GM18873 (cell line): ENCODE data around the gene COL4A3.

ENCODE experiments used
- ATAC-seq: cut with Tn5 transposase; IDR thresholded peaks from one replicate; pipeline ENCODE4 v1.9.1; 2021; ENCODE audit warnings: mild to moderate bottlenecking, moderate library complexity, moderate number of reproducible peaks; ENCODE audit not compliant: unreplicated experiment, low FRiP score

The COL4A3 gene

DNA sequence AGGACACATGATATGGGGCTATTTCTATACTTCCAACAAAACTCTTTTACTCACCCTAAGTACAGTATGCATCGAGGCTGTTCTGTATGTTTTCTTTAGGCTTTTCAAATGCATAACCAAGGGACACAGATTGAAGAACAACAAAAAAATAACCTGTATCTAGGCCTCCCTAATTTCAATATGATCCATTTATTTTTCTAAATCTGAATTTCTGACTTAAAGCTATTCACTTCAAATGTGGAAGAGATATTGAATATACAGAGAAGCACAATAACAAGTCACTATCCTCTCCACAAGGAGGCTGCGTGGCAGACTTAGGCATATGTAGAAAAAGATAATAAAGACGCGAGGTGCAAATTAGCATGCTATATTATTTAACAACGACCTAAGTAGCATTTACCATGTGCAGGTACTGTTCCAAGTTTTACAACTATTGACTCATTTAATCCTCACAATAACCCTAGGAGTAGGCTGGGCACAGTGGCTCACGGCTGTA lies 121.4 kb downstream of the COL4A3 start:
- ATAC-seq, result no peak

DNA sequence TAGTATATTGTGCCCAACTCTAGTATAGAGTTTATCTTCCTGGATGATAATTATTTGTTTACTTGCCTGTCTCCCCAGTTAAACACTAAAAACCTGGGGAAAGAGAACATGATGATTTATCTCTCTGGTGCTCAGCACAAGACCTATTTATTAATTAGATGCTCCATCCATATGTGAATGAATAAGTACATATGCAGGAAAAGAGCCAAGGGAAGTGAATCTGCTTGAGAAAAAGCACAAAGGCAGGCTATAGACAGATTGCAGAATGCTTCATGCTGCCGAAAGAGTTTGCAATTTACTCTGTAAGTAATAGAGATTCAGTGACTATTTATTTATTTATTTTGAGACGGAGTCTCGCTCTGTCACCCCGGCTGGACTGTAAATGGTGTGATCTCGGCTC lies 123.3 kb downstream of the COL4A3 start:
- no peak for ATAC-seq

DNA sequence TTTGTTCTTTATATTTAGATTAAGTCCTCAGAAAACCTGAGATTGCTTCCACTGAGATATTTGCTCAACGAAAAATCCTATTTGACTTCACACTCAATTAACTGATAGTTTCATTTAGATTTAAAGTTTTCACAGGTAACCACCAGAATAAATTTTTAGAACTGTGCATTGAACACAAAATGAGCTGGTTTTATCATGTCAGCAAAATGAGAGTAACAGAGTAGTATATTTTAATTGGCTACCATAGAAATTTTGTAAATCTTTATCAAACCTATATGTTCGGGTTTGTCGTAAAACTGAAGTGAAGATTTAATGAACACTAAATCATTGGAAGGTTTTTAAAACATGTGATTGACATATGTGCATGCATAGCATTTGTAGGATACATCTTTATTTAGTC lies 127.9 kb downstream of the COL4A3 start:
- ATAC-seq, result no peak

DNA sequence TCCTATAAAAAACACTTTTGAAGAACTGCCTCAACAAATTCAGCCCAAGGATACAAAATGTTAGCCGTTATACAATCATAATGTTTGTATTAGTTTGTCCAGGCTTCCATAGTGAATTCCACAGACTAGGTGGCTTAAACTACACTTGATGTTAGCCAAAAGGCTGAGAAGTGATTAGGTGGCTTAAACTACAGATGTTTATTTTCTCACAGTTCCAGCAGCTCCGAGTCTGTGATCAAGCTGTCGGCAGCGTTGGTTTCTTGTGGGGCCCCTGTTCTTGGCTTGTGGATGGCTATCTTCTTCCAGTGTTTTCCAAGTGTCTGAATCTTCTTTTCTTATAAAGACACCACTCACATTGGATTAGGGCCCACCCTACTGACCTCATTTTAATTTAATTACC lies 129.1 kb downstream of the COL4A3 start:
- ATAC-seq, result no peak

DNA sequence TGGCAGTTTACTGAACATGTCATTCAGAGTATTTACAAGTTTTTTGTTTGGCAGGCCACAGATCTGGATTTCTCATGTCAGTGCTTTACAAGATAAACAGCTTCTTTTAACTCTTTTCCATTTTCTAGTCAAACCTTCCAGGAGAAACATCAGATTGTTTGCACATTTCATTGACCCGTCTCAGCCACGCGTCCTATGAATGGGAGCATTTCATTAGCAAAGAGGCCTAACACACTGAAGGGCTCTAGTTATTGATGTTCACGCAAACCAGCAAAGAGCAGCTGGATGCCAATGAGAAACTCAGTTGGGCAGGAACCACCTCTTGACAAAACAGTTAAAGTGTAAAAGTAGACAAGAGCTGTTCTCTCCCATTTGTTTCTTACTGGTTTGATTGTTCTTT lies 131.4 kb downstream of the COL4A3 start:
- no peak for ATAC-seq

DNA sequence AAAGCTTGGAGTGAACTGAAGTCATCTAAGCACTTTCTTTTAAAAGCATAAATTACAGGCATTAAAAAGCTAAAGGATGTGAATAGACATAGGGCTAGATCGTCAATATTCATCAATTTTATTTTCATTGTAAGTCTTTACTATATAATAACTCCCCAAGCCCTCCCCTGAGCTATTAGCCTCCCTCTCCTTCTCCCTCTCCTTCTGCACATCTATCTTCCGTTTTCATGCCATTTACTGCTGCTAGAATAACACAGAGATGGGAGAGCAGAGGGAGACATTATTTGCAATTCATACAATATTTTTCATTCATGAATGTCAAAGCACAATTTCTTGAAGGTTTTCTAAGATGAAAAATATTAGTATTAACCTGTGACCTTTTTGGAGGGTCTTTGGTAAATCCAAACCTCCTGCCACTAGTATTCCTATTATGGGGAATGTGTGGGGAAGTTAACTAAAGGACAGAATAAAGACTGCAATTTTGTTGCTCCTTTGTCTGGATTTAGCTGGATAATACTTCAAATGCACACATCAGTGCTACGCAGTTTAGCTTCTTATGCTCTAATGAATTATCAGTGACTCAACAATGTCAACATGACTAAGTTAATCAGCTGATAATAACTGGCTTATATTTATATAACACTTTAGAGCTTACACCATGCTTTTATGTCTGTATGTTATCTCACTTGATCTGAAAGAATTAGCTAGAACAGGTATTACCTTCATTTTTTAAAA lies 132.4 kb downstream of the COL4A3 start:
- ATAC-seq, result no peak

DNA sequence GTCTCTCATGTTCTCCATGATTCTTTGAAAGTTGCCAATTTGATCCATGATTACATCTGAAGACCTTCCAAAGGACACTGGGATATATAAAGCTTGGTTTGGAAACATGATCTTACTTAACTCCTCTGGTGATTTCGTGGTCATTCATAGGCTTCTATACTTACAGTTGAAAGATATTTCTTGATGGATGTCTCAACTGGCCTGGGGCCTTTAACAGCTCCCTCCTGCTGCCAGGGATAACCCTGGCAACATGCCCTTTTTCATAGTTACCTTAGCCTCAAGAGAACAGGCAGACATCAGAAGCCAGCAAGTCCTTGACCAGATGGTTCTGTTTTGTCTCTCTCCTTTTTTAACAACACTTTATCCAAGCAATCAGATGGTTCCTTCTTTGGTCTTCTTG lies 137.1 kb downstream of the COL4A3 start:
- ATAC-seq, result no peak

DNA sequence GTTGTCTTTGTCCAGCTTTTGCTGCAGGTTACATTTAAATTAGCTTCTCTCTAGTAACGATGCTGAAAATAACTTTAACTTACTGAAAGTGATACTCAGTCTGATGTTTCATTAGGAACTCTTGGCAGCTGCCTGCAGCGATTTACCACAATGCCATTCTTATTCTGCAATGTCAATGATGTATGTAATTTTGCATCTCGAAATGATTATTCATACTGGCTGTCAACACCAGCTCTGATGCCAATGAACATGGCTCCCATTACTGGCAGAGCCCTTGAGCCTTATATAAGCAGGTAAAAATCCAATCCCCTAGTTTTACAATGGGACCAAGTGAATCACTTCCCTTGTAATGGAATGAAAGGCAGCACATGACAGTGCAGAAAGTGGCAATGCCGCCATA lies 144.4 kb downstream of the COL4A3 start:
- peak; percentile 89 for ATAC-seq

DNA sequence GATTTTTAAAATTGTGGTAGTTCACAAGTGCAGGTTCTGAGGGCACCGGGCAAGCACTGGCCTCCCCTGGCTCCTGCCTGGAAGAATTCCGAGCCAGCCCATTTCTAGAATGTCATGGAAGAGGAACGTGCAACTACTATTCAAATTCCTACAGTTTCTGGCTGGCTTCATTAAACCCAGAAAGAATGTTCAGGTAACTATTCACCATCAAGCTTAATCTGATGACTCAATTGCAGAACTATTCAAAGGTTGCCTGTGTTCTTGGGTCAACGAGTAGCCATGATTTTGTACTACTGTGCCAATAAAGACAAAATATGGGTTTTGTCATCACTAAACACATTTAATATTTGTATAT lies 146.3 kb downstream of the COL4A3 start:
- ATAC-seq, result no peak

DNA sequence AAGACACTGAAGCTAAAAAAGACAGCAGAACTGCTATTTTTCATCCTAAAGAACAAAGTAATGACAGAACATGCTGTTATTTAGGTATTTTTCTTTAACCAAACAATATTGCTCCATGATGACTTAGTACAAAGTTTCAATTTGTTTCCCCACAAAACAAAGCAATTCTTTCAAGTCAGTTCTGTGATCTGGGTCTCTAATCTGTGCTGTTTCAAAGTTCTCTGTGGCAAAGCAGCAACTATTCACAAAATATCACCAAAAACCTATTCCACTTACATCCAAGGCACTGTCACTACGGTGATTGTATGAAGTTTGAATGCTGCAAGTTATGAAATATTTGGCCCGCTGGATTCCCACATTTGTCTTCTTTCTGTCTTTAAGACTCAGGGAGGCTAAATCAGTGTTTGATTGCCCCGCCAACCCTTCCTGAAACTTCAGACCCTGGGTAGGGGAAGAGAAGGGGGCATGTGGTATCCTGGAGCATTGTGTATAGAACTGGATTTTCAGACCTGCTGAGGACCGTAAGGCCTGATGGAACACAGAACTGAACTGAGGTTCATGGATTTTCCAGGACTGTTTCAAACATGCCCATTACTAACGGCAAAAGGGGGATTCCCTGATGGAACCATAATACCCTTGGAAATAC lies 147.6 kb downstream of the COL4A3 start:
- no peak for ATAC-seq

DNA sequence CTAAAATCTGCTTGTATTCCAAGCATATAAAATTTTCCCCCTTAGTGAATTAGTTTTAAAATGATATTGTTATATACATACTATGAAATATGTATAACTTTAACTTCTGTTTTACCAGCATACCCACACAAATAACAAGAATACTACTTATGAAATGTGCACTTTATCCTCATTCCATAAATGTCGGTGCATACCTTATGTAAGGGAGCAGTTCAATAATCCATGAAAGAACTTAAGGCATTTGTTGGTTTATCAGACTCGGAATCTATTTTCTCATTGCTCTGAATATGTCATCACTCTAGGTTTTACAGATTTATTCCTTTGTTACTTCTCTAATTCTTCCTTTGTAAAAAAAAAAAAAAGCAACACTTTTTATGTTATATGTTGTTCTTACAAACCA lies 148.2 kb downstream of the COL4A3 start:
- no peak for ATAC-seq

DNA sequence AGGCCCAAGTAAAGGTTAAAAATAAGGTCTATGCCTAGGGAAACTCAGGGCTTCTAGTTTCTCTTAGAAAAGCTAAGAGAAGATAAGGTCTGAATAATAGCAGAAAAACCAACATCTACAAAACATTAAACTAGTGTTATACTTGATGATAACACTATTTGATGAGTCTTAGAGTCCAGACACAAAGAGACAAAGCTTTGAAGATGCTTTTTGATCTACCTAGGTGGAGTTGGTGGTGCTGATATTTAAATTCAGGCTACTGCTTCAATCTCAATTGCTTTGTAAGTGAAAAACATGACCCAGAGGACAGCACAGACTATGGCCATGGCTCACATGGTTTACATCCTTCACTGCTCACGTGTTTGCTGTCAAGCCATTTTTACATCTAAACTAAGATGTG lies 148.9 kb downstream of the COL4A3 start:
- ATAC-seq, result no peak

DNA sequence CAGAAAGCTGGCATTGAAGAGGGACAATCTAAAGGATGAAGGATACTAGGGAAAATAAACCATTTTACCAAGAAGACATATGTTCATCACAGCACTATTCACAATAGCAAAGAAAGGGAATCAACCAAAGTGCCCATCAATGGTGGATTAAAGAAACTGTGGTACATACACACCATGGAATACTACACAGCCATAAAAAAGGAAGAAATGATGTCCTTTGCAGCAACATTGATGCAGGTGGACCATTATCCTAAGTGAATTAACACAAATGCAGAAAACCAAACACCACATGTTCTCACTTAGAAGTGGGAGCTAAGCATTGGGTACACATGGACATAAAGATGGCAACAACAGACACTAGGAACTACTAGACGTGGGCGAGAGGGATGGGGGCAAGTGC lies 153.4 kb downstream of the COL4A3 start:
- ATAC-seq, result no peak

DNA sequence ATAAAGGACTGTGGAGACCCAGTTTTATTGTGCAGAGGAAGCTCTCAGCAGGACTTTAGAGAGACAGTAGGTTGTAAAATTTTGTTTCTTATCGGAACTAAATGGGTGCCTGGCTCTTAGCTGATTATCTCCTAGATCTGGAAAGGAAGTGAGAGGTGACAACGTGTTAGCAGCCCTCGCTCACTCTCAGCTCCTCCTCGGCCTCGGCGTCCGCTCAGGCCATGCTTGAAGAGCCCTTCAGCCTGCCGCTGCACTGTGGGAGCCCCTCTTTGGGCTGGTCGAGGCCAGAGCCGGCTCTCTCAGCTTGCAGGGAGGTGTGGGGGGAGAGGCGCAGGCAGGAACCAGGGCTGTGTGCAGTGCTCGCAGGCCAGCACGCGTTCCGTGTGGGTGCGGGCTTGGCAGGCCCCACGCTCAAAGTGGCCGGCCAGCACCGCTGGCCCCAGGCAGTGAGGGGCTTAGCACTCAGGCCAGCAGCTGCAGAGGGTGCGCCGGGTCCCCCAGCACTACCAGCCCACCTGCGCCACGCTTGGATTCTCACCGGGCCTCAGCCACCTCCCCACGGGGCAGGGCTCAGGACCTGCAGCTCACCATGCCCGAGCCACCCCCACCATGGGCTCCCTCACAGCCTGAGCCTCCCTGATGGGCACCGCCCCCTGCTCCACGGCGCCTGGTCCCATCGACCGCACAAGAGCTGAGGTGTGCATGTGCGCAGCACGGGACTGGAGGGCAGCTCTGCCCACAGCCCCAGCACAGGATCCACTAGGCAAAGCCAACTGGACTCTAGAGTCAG lies 156.1 kb downstream of the COL4A3 start:
- ATAC-seq, result no peak

DNA sequence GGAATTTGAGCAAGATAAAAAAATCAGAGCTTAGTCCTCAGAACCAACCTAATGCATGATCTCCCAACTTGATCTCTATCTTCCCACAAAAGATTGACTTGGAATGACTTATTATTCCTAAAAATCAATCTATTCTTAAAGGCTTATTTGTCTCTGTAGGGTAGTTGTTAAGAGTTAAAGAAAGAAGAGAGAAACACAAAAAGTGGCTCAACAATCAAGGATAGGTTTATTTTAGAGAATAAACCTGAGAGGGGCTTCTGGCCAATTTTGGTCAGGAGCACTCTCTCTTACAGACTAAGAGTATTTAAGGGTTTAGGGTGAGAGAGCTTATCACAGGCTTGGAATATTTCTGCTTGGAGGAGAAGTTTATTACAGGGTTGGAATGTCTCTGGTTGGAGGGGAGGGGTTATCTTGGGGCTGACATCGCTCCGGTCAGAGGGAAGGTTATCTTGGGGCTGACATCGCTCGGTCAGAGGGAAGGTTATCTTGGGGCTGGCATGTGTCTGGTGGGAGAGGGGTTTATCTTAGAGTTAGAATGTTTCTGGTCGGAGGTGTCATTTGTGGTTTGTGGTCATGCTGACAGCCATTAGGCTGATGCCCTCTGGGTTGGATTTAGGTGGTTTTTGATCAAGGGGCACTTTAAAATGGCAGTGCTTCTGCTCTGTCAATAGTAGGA lies 158.2 kb downstream of the COL4A3 start:
- no peak for ATAC-seq

DNA sequence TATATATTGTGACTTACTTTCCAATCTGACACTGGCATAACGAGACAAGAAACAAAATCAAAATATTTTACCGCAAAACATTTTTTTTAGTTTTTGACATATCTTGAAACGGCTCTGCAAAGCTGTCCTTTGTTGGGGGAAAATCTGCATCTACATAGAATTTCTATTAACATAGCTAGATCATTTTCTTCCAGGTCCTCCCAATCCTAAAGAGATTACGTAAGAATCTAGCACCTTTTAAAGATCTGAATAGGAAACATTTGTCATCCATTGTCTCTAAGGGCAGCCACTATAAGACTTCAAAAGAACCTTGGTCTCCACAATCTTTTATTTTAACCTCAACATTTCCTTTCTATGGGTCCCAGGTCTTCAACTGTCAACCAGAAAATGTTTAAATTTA lies 159.4 kb downstream of the COL4A3 start:
- ATAC-seq, result no peak

DNA sequence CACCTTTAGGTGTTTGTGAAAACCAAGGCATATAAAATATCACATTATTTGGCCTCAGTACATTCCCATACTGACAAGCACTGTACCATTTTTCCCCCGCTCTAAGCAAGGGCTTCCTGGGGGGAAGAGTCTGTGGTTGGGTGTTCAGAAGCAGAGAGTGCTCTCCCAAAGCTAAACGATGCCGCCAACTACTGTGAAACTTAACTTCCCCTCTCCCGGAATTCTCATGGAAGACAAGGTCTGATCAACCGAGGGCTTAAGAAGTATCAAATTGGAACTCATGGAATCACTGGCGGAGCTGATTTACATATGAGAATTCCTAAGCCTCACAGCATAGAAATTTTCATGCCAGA lies 160.2 kb downstream of the COL4A3 start:
- no peak for ATAC-seq

DNA sequence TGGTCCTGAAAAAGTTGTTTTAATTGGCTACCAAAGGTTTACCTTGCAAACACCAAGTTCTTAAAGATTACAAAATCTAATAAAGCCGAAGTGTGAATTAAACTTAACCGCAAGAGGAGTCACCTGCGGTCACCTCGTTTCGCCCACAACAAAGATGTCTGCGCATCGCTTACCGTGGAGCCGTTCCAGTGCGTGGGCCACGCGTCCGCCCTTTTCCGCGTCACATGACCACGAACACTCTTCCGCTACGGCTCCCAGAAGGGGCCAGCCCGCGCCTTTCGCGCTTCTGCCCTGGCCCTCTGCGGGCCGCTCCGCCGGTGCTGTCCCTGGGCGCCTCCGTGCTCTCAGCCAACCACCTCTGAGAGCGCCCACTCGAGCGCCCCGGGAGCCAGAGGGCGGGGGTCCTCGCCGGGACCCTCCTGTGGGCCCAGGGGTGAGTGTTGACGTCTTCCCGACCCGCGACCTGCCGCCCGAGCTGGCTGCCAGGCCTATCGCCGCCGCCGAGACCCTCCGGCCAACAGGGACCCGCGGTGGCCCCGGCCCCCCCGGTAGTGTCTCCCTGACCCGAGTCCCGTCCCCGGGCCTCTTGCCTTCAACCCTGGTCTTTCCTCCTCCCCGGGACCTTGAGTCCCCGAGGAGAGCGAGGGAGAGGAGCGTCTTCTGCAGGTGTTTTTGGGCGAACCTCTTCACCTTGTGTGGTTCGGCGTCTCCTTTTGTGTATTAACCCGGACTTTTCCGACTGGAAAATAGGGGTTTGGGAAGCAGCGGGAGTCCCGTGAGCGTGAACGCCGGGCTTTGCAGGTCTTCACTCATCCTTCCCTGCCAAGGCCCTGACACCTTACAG lies 160.8 kb downstream of the COL4A3 start, which contains the start of gene MFF:
TSS of gene MFF (plus strand) at position 257 of the 844 bp plus-strand sequence. CDS start 5,415 bp downstream, outside the sequence.
- ATAC-seq, result peak; percentile 98

DNA sequence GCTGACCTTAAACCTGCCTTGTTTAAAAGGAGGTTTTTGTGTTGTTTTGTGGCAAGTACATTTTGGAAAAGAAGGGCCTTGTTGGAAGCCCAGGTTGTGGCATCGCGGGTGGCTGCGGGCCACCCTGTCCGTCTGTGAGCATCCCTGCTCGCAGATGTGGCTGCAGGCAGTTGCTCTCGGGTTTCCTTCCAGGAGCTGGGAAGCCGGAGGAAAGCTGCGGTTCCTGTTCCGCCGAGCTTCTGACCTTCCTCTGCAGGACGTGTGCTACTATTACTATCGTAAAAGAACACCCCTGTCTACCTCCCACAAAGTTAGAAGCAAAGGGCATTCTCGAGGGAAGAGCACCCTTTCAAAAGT lies 161.4 kb downstream of the COL4A3 start:
- ATAC-seq, result no peak

DNA sequence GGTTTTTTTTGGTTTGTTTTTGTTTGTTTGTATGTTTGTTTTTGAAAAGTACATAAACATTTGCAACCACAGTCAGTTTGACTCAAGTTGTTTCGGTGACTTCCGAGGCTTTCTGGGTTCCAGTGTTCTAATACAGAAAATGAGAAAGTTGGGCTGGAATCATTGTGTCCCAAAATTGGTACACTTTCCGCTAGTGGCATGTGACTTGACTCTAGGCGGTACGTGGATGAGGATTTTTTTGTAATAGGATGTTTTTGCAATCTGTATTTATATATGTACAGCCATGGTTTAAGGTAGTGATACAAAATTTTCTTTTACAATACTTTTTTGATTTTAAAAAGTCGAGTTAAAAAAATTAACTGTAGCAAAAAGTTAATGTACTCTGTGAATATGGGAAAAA lies 162.4 kb downstream of the COL4A3 start:
- ATAC-seq, result no peak
